Neural cell (in vitro differentiated cells): Measurements from ENCODE around the gene FLOT2. TPM values are rescaled to one million over a fixed set of nuclear protein-coding genes. Genes with fewer than 3 reads are reported as not detected.

Source experiments
- H2AFZ ChIP-seq: fragments of 200-600, 300-800 bp; sonication (generic), shearing (Covaris generic); 2 replicates; pipeline ENCODE4 v1.6.0; 2014; ENCODE audit warnings: low read depth, mild to moderate bottlenecking, antibody characterized with exemption, low read length, moderate library complexity
- H3F3A ChIP-seq: fragments of 200-600 bp; shearing (Covaris generic); 2 replicates; pipeline ENCODE4 v1.6.1; 2016; ENCODE audit warnings: mild to moderate bottlenecking, moderate library complexity, mixed read lengths, antibody characterized with exemption, low read length; ENCODE audit not compliant: insufficient read depth, poor library complexity, severe bottlenecking
- H3K27ac ChIP-seq: fragments of 200-600, 300-800 bp; sonication (generic), shearing (Covaris generic); 2 replicates; pipeline ENCODE4 v1.5.1; 2014; ENCODE audit warnings: mild to moderate bottlenecking, low read length, moderate library complexity
- H3K27me3 ChIP-seq: fragments of 300-800, 200-600 bp; sonication (generic), shearing (Covaris generic); 2 replicates; pipeline ENCODE4 v1.6.0; 2014; ENCODE audit warnings: mild to moderate bottlenecking, low read depth, low read length, moderate library complexity; ENCODE audit not compliant: insufficient read depth
- H3K36me3 ChIP-seq: fragments of 300-800, 200-600 bp; sonication (generic), shearing (Covaris generic); 2 replicates; pipeline ENCODE4 v1.5.1; 2014; ENCODE audit warnings: mild to moderate bottlenecking, antibody characterized with exemption, low read length, moderate library complexity; ENCODE audit not compliant: insufficient read depth
- H3K4me2 ChIP-seq: fragments of 300-800, 200-600 bp; sonication (generic), shearing (Covaris generic); 2 replicates; pipeline ENCODE4 v1.6.0; 2014; ENCODE audit warnings: mild to moderate bottlenecking, low read length
- H3K4me3 ChIP-seq: fragments of 300-800, 200-600 bp; sonication (generic), shearing (Covaris generic); 2 replicates; pipeline ENCODE4 v1.5.1; 2014; ENCODE audit warnings: mild to moderate bottlenecking, low read length, moderate library complexity
- H3K79me2 ChIP-seq: fragments of 200-600 bp; shearing (Covaris generic); replicated peaks from 2 replicates; pipeline ENCODE4 v1.6.0; 2014; ENCODE audit warnings: mild to moderate bottlenecking, low read length, moderate library complexity; ENCODE audit not compliant: insufficient read depth
- H3K9ac ChIP-seq: fragments of 300-800, 200-600 bp; sonication (generic), shearing (Covaris generic); 2 replicates; pipeline ENCODE4 v1.6.1; 2016; ENCODE audit warnings: mild to moderate bottlenecking, low read length, mixed read lengths
- H3K9me2 ChIP-seq: fragments of 200-600 bp; shearing (Covaris generic); 2 replicates; pipeline ENCODE4 v1.6.1; 2016; ENCODE audit warnings: mild to moderate bottlenecking, low read length, mixed read lengths; ENCODE audit not compliant: insufficient read depth
- H3K9me3 ChIP-seq: fragments of 200-600, 300-800 bp; sonication (generic), shearing (Covaris generic); 2 replicates; pipeline ENCODE4 v1.6.1; 2016; ENCODE audit warnings: mild to moderate bottlenecking, mixed run types, low read length, moderate library complexity, mixed read lengths
- H4K20me1 ChIP-seq: fragments of 200-600 bp; shearing (Covaris generic); 2 replicates; pipeline ENCODE4 v1.6.1; 2016; ENCODE audit warnings: mild to moderate bottlenecking, mixed run types; ENCODE audit not compliant: insufficient read depth
- CTCF ChIP-seq: fragments of 450-650 bp; IDR thresholded peaks from 2 replicates; pipeline ENCODE4 v1.5.1; 2014; ENCODE audit warnings: antibody characterized with exemption, mild to moderate bottlenecking, moderate library complexity; ENCODE audit not compliant: poor library complexity, severe bottlenecking
- EP300 ChIP-seq: fragments of 450-650 bp; conservative IDR thresholded peaks from 2 replicates; pipeline ENCODE4 v1.6.1; 2014; ENCODE audit warnings: antibody characterized with exemption, mild to moderate bottlenecking, moderate library complexity; ENCODE audit not compliant: poor library complexity, severe bottlenecking
- EZH2 ChIP-seq: fragments of 200-600, 300-800 bp; shearing (Covaris generic), sonication (generic); IDR thresholded peaks from 2 replicates; pipeline ENCODE4 v1.6.1; 2014; ENCODE audit warnings: antibody characterized with exemption, low read length, borderline replicate concordance, mild to moderate bottlenecking; ENCODE audit not compliant: insufficient read depth, poor library complexity, severe bottlenecking
- MXI1 ChIP-seq: fragments of 450-650 bp; conservative IDR thresholded peaks from 2 replicates; pipeline ENCODE4 v1.6.1; 2014; ENCODE audit warnings: antibody characterized with exemption, mild to moderate bottlenecking; ENCODE audit not compliant: poor library complexity, severe bottlenecking
- POLR2AphosphoS5 ChIP-seq: IDR thresholded peaks from 2 replicates; pipeline ENCODE4 v1.6.1; 2012
- RAD21 ChIP-seq: fragments of 450-650 bp; conservative IDR thresholded peaks from 2 replicates; pipeline ENCODE4 v1.6.1; 2014; ENCODE audit warnings: antibody characterized with exemption, mild to moderate bottlenecking, moderate library complexity
- REST ChIP-seq: IDR thresholded peaks from 2 replicates; pipeline ENCODE4 v1.6.1; 2012; ENCODE audit warnings: borderline replicate concordance
- SMC3 ChIP-seq: fragments of 450-650 bp; conservative IDR thresholded peaks from 2 replicates; pipeline ENCODE4 v1.6.1; 2014; ENCODE audit warnings: antibody characterized with exemption, mild to moderate bottlenecking, moderate library complexity; ENCODE audit not compliant: poor library complexity
- TAF1 ChIP-seq: IDR thresholded peaks from 2 replicates; pipeline ENCODE4 v1.6.1; 2012; ENCODE audit warnings: low read depth
- polyA plus RNA-seq: library from polyadenylated mRNA; depleted of rRNA; stranded (reverse); fragments of >200 nt; gene quantifications from 2 replicates; pipeline ENCODE4 v1.2.3, GENCODE V29; 2014

FLOT2 gene
- polyA plus RNA-seq, 1 donor from 2014 or later, result 27.5 TPM

- H3K27ac ChIP-seq, result no peak overlapping the region
- no peak overlapping the region for H3K4me3 ChIP-seq
- H3K9me3 ChIP-seq, result no peaks in the 10 kb centered on the region
- H3K9me2 ChIP-seq, result no peaks in the 10 kb centered on the region
- no peaks in the 10 kb centered on the region for H4K20me1 ChIP-seq
- H3K36me3 ChIP-seq, result no peaks in the 10 kb centered on the region
- H2AFZ ChIP-seq, result no peak overlapping the region
- no peak overlapping the region for H3K4me2 ChIP-seq
- peaks cover 18% of the 10 kb centered on the region for H3K79me2 ChIP-seq
- no peak overlapping the region for H3K9ac ChIP-seq
- H3K27me3 ChIP-seq, result no peaks in the 10 kb centered on the region
- no peaks in the 10 kb centered on the region for H3F3A ChIP-seq
- no peak for TF ChIP-seq SMC3
- TF ChIP-seq RAD21, result no peak
- no peak for TF ChIP-seq EP300
- TF ChIP-seq REST, result no peak
- TF ChIP-seq POLR2AphosphoS5, result no peak
- no peak for TF ChIP-seq MXI1
- no peak for TF ChIP-seq EZH2
These were observed 6.3 kb downstream of the FLOT2 start for GRCh38 chr17:28891201-28891600.

GRCh38 chr17:28889996-28890395, 7.5 kb downstream of the FLOT2 start:
- Histone ChIP-seq H3K4me3 (no peak overlapping the region), H3K36me3 (no peaks in the 10 kb centered on the region), H3K4me2 (no peak overlapping the region), H3K9me2 (no peaks in the 10 kb centered on the region), H3K27me3 (no peaks in the 10 kb centered on the region), H3K27ac (no peak overlapping the region), H3F3A (no peaks in the 10 kb centered on the region), H3K9ac (no peak overlapping the region), H4K20me1 (no peaks in the 10 kb centered on the region), H3K79me2 (peaks cover 5% of the 10 kb centered on the region), H2AFZ (no peak overlapping the region), H3K9me3 (no peaks in the 10 kb centered on the region)
- TF ChIP-seq RAD21 (no peak), EP300 (no peak), EZH2 (no peak), TAF1 (no peak), POLR2AphosphoS5 (no peak), SMC3 (no peak), MXI1 (no peak), REST (no peak), CTCF (no peak)
